ENCODE results near the gene ULK4.

DNA sequence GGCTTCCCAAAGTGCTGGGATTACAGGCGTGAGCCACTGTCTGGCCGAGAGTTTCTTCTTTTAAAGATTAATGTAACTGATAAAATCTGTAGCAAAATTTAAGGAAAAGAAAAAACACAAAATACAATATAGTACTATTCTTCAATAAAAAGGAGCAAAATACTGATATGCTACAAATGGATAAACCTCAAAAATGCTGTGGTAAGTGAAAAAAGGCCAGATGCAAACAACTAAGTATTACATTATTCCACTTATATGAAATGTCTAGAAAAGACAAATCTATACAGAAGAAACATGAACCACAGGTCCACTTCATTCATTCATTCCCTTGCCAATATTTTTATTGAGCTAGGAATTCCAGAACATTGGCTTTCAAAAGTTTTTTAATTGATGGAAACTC lies 463.1 kb downstream of the ULK4 start:
- TF ChIP-seq, protein P1, sequence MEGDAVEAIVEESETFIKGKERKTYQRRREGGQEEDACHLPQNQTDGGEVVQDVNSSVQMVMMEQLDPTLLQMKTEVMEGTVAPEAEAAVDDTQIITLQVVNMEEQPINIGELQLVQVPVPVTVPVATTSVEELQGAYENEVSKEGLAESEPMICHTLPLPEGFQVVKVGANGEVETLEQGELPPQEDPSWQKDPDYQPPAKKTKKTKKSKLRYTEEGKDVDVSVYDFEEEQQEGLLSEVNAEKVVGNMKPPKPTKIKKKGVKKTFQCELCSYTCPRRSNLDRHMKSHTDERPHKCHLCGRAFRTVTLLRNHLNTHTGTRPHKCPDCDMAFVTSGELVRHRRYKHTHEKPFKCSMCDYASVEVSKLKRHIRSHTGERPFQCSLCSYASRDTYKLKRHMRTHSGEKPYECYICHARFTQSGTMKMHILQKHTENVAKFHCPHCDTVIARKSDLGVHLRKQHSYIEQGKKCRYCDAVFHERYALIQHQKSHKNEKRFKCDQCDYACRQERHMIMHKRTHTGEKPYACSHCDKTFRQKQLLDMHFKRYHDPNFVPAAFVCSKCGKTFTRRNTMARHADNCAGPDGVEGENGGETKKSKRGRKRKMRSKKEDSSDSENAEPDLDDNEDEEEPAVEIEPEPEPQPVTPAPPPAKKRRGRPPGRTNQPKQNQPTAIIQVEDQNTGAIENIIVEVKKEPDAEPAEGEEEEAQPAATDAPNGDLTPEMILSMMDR (IDR thresholded peaks at IDR 0.05; ENCODE audit: low read depth, low read length), result no peak
- no peak for TF ChIP-seq EZH2phosphoT487 (IDR thresholded peaks at IDR 0.05; ENCODE audit: low read depth)

All from OCI-LY3 (cell line).